ENCODE data around the gene PUS3.
"Not testable (repeated sequence)": the region's sequence is repeated elsewhere in the genome, so short reads cannot be mapped to it uniquely, and the experiment has no call there.

PUS3 gene

DNA sequence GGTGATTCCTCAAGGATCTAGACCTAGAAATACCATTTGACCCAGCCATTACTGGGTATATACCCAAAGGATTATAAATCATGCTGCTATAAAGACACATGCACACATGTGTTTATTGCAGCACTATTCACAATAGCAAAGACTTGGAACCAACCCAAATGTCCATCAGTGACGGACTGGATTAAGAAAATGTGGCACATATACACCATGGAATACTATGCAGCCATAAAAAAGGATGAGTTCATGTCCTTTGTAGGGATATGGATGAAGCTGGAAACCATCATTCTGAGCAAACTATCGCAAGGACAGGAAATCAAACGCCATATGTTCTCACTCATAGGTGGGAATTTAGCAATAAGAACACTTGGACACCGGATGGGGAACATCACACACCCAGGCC lies 37.7 kb downstream of the PUS3 start:
- not testable (repeated sequence) for DNase-seq (ENCODE audit: low spot score)

DNA sequence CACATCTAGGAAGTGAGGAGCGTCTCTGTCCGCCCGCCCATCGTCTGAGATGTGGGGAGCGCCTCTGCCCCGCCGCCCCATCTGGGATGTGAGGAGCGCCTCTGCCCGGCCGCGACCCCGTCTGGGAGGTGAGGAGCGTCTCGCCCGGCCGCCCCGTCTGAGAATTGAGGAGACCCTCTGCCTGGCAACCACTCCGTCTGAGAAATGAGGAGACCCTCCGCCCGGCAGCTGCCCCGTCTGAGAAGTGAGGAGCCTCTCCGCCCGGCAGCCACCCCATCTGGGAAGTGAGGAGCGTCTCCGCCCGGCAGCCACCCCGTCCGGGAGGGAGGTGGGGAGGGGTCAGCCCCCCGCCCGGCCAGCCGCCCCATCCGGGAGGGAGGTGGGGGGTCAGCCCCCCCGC lies 40.2 kb downstream of the PUS3 start:
- not testable (repeated sequence) for DNase-seq (ENCODE audit: low spot score)

- DNase-seq (ENCODE audit: low spot score), result not testable (repeated sequence)
Observed at GRCh38 chr11:125857670-125858069, 45.3 kb downstream of the PUS3 start.

GRCh38 chr11:125846188-125846587 lies 56.8 kb downstream of the PUS3 start:
- DNase-seq (ENCODE audit: low spot score), result no peak
